Measurements from ENCODE around the gene DHRS4. TPM values are rescaled to one million over a fixed set of nuclear protein-coding genes. Genes with fewer than 3 reads are reported as not detected.

Gene DHRS4
- 10 to 100 TPM in 10 of 12 donors, 1 to 10 TPM in 1, not detected in 1; 9.8 to 56.4 (median 15.7) TPM for polyA plus RNA-seq (ENCODE audit: insufficient read length in 12 of 12)
- long read RNA-seq, donor 1, transcript DHRS4-201 (8 exons, 1,443 nt), result major isoform, 26 of 53 reads
- long read RNA-seq, donor 1, transcript DHRS4-203 (5 exons, 727 nt), result minor isoform, 11 of 53 reads
- long read RNA-seq, donor 1, partial matches to known transcripts, result 10 of 53 reads
- long read RNA-seq, donor 1, other reads (novel, unspliced or antisense), result 0 of 53 reads
- long read RNA-seq, donor 2, transcript DHRS4-201 (8 exons, 1,443 nt), result major isoform, 12 of 23 reads
- long read RNA-seq, donor 2, transcript DHRS4-203 (5 exons, 727 nt), result minor isoform, 9 of 23 reads
- long read RNA-seq, donor 2, partial matches to known transcripts, result 0 of 23 reads
- long read RNA-seq, donor 2, other reads (novel, unspliced or antisense), result 0 of 23 reads
- long read RNA-seq, donor 3, partial matches to known transcripts, result 0 of 7 reads
- long read RNA-seq, donor 3, other reads (novel, unspliced or antisense), result 0 of 7 reads
- long read RNA-seq, donor 4, transcript DHRS4-203 (5 exons, 727 nt), result major isoform, 7 of 9 reads
- long read RNA-seq, donor 4, partial matches to known transcripts, result 0 of 9 reads
- long read RNA-seq, donor 4, other reads (novel, unspliced or antisense), result 0 of 9 reads
- long read RNA-seq, donor 5, transcript DHRS4-203 (5 exons, 727 nt), result major isoform, 13 of 46 reads
- long read RNA-seq, donor 5, transcript DHRS4-201 (8 exons, 1,443 nt), result minor isoform, 12 of 46 reads
- long read RNA-seq, donor 5, partial matches to known transcripts, result 0 of 46 reads
- long read RNA-seq, donor 5, other reads (novel, unspliced or antisense), result 17 of 46 reads
- long read RNA-seq, donor 6, partial matches to known transcripts, result 0 of 7 reads
- long read RNA-seq, donor 6, other reads (novel, unspliced or antisense), result 0 of 7 reads
- long read RNA-seq, donor 7, transcript DHRS4-203 (5 exons, 727 nt), result major isoform, 5 of 7 reads
- long read RNA-seq, donor 7, partial matches to known transcripts, result 0 of 7 reads
- long read RNA-seq, donor 7, other reads (novel, unspliced or antisense), result 0 of 7 reads
- long read RNA-seq, donor 8, transcript DHRS4-201 (8 exons, 1,443 nt), result major isoform, 10 of 30 reads
- long read RNA-seq, donor 8, transcript DHRS4-203 (5 exons, 727 nt), result minor isoform, 8 of 30 reads
- long read RNA-seq, donor 8, partial matches to known transcripts, result 0 of 30 reads
- long read RNA-seq, donor 8, other reads (novel, unspliced or antisense), result 8 of 30 reads
- long read RNA-seq, donor 9, transcript DHRS4-203 (5 exons, 727 nt), result minor isoform, 9 of 22 reads
- long read RNA-seq, donor 9, transcript DHRS4-201 (8 exons, 1,443 nt), result major isoform, 12 of 22 reads
- long read RNA-seq, donor 9, partial matches to known transcripts, result 0 of 22 reads
- long read RNA-seq, donor 9, other reads (novel, unspliced or antisense), result 0 of 22 reads
- long read RNA-seq, donor 10, transcript DHRS4-203 (5 exons, 727 nt), result minor isoform, 7 of 16 reads
- long read RNA-seq, donor 10, transcript DHRS4-201 (8 exons, 1,443 nt), result major isoform, 8 of 16 reads
- long read RNA-seq, donor 10, partial matches to known transcripts, result 0 of 16 reads
- long read RNA-seq, donor 10, other reads (novel, unspliced or antisense), result 0 of 16 reads
- long read RNA-seq, donor 11, transcript DHRS4-203 (5 exons, 727 nt), result major isoform, 8 of 15 reads
- long read RNA-seq, donor 11, transcript DHRS4-201 (8 exons, 1,443 nt), result minor isoform, 5 of 15 reads
- long read RNA-seq, donor 11, partial matches to known transcripts, result 0 of 15 reads
- long read RNA-seq, donor 11, other reads (novel, unspliced or antisense), result 0 of 15 reads

GRCh38 chr14:23953464-23954278 is at the start of gene DHRS4:
Gene DHRS4 (plus strand): TSS chr14:23953770. CDS start chr14:23953789, 19 bp downstream.
- peak; percentile 90 for DNase-seq

- no peak for DNase-seq
Observed at GRCh38 chr14:23910101-23910875, 43.3 kb upstream of the DHRS4 start.

- DNase-seq, result no peak
Observed at GRCh38 chr14:23910876-23911210, 42.7 kb upstream of the DHRS4 start.

- DNase-seq, result no peak
Observed at GRCh38 chr14:23915559-23915958, 38.0 kb upstream of the DHRS4 start.

GRCh38 chr14:23916004-23916403 is 37.6 kb upstream of the DHRS4 start:
- peak; percentile 68 for DNase-seq

GRCh38 chr14:23916446-23916845 is 37.1 kb upstream of the DHRS4 start:
- DNase-seq, result no peak

- no peak for DNase-seq
Observed at GRCh38 chr14:23922545-23922944, 31.0 kb upstream of the DHRS4 start.

- DNase-seq, result no peak
Observed at GRCh38 chr14:23925523-23926075, 28.0 kb upstream of the DHRS4 start.

GRCh38 chr14:23926543-23926942 is 27.0 kb upstream of the DHRS4 start:
- DNase-seq, result no peak

- no peak for DNase-seq
Observed at GRCh38 chr14:23929136-23929535, 24.4 kb upstream of the DHRS4 start.

GRCh38 chr14:23929822-23930294 is 23.7 kb upstream of the DHRS4 start:
- peak; percentile 80 for DNase-seq

- no peak for DNase-seq
Observed at GRCh38 chr14:23930742-23931141, 22.8 kb upstream of the DHRS4 start.

GRCh38 chr14:23931721-23932289 is 21.8 kb upstream of the DHRS4 start:
- DNase-seq, result no peak

- no peak for DNase-seq
Observed at GRCh38 chr14:23932639-23933038, 20.9 kb upstream of the DHRS4 start.

- DNase-seq, result no peak
Observed at GRCh38 chr14:23933108-23933741, 20.3 kb upstream of the DHRS4 start.

- no peak for DNase-seq
Observed at GRCh38 chr14:23933742-23934128, 19.8 kb upstream of the DHRS4 start.

- DNase-seq, result no peak
Observed at GRCh38 chr14:23935158-23935557, 18.4 kb upstream of the DHRS4 start.

All from muscle of arm (tissue), 14 donors.